GM21423 (cell line): ENCODE measurements around the gene ACSF3.

Experiments used
- ATAC-seq: cut with Tn5 transposase; IDR thresholded peaks from one replicate; pipeline ENCODE4 v1.9.1; 2021; ENCODE audit warnings: mild to moderate bottlenecking, moderate library complexity; ENCODE audit not compliant: unreplicated experiment

The ACSF3 gene

GRCh38 chr16:89093602-89094251 is at the start of gene ACSF3:
Gene ACSF3, plus strand, starts transcription at chr16:89093852. Its CDS starts 6,830 bp downstream, at chr16:89100682.
- no peak for ATAC-seq

GRCh38 chr16:89044418-89045180 is 49.1 kb upstream of the ACSF3 start:
- ATAC-seq = no peak

GRCh38 chr16:89045181-89045815 is 48.4 kb upstream of the ACSF3 start:
- no peak for ATAC-seq

GRCh38 chr16:89045881-89046280 is 47.8 kb upstream of the ACSF3 start:
- no peak for ATAC-seq

- ATAC-seq = no peak
Observed at GRCh38 chr16:89046491-89046890, 47.2 kb upstream of the ACSF3 start.

GRCh38 chr16:89047331-89048089 is 46.1 kb upstream of the ACSF3 start:
- ATAC-seq = no peak

GRCh38 chr16:89048090-89048725 is 45.4 kb upstream of the ACSF3 start:
- ATAC-seq = no peak

- ATAC-seq = no peak
Observed at GRCh38 chr16:89048871-89049422, 44.7 kb upstream of the ACSF3 start.

- ATAC-seq = no peak
Observed at GRCh38 chr16:89049484-89050118, 44.1 kb upstream of the ACSF3 start.

- ATAC-seq = no peak
Observed at GRCh38 chr16:89050119-89050867, 43.4 kb upstream of the ACSF3 start.

- ATAC-seq = no peak
Observed at GRCh38 chr16:89050868-89051311, 42.8 kb upstream of the ACSF3 start.

GRCh38 chr16:89051521-89052166 is 42.0 kb upstream of the ACSF3 start:
- no peak for ATAC-seq

- no peak for ATAC-seq
Observed at GRCh38 chr16:89052191-89052889, 41.3 kb upstream of the ACSF3 start.

GRCh38 chr16:89052890-89053724 is 40.5 kb upstream of the ACSF3 start:
- no peak for ATAC-seq

GRCh38 chr16:89053725-89054029 is 40.0 kb upstream of the ACSF3 start:
- no peak for ATAC-seq

- ATAC-seq = no peak
Observed at GRCh38 chr16:89054261-89054661, 39.4 kb upstream of the ACSF3 start.

- ATAC-seq = no peak
Observed at GRCh38 chr16:89054714-89055113, 38.9 kb upstream of the ACSF3 start.
